ENCODE results near the gene FBN3.

DNA sequence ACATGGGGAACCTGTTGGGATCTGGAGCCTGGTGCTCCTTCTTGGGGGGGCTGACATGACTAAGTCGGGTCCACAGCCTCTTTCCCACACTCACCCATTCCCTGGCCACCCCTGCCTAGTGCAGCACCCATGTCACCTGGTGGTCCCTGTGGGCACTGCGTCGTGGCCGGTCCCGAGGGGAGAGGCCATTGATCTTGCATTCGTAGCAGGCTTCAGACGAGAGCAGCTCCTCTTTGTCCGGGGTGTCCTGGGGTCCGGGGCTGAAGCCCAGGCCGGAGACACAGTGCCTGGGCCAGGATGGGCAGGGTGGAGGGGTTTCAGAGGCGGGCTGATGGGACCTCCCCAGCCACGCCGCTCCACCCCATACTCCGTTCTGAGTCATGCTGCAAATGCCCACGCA lies 77.5 kb downstream of the FBN3 start:
- TF ChIP-seq BHLHE40 (IDR thresholded peaks at IDR 0.05; ENCODE audit: borderline replicate concordance) (no peak), SP1 (IDR thresholded peaks at IDR 0.05) (no peak), ARNT (IDR thresholded peaks at IDR 0.05) (no peak), TARDBP (IDR thresholded peaks at IDR 0.05) (no peak), CTBP1 (IDR thresholded peaks at IDR 0.05; ENCODE audit: borderline replicate concordance) (no peak), FOXK2 (IDR thresholded peaks at IDR 0.05) (no peak)
